ENCODE results near the gene SKOR1. TPM values are rescaled to one million over a fixed set of nuclear protein-coding genes. Genes with fewer than 3 reads are reported as not detected.

The SKOR1 gene
- total RNA-seq, 2 donors from 2014 or later = 0.78 to 3.5 TPM

DNA sequence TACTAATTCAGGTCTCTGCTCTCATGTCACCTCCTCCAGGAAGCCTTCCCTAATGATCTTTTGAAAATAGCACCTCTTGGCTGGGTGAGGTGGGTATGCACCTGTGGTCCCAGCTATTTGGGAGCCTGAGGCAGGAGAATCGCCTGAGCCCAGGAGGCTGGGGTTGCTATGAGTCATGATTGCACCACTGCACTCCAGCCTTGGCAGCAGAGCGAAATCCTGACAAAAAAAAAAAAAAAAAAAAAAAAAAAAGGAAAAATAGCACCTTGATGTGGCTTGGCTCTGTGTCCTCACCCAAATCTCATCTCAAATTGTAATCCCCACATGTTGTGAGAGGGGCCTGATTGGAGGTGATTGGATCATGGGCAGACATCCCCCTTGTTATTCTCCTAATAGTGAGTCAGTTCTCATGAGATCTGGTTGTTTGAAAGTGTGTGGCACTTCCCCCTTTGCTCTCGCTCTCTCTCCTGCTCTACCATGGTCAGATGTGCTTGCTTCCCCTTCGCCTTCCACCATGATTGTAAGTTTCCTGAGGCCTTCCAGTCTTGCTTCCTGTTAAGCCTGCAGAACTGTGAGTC, 25.8 kb downstream of the SKOR1 start:
- DNase-seq (ENCODE audit: low spot score) (no peak), ATAC-seq (ENCODE audit: insufficient number of reproducible peaks, low FRiP score, low read depth) (no peak)
- no peaks in the 10 kb centered on the region for H3K27me3 ChIP-seq (replicated peaks; ENCODE audit: insufficient read depth)
- H3K4me3 ChIP-seq = no peak overlapping the region
- no peaks in the 10 kb centered on the region for H3K36me3 ChIP-seq
- H3K4me1 ChIP-seq (ENCODE audit: control insufficient read depth in 1 of 2, low read depth in 2 of 2) = no peaks in the 10 kb centered on the region
- TF ChIP-seq, protein P1, sequence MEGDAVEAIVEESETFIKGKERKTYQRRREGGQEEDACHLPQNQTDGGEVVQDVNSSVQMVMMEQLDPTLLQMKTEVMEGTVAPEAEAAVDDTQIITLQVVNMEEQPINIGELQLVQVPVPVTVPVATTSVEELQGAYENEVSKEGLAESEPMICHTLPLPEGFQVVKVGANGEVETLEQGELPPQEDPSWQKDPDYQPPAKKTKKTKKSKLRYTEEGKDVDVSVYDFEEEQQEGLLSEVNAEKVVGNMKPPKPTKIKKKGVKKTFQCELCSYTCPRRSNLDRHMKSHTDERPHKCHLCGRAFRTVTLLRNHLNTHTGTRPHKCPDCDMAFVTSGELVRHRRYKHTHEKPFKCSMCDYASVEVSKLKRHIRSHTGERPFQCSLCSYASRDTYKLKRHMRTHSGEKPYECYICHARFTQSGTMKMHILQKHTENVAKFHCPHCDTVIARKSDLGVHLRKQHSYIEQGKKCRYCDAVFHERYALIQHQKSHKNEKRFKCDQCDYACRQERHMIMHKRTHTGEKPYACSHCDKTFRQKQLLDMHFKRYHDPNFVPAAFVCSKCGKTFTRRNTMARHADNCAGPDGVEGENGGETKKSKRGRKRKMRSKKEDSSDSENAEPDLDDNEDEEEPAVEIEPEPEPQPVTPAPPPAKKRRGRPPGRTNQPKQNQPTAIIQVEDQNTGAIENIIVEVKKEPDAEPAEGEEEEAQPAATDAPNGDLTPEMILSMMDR (IDR thresholded peaks at IDR 0.05) = no peak
- H3K27ac ChIP-seq = no peak overlapping the region
- H3K9me3 ChIP-seq = no peaks in the 10 kb centered on the region

DNA sequence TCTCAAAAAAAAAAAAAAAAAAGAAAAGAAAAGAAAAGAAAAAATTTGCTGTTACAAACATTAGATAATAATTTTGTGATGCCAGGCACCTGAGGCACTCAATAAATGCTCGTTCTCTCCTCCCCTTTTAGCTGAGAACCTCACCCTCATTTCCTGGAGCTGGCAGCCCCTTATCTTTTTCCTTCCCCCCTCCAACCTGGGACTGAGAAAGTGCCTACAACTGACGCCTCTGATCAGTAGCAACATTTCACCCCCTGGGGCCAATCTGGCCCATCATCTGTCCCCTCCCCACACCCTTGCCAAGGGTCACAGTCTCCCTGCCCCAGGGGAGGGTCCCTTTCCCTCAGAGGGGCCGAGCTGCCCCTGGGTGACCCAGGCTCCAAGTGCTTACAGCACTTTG, 27.1 kb downstream of the SKOR1 start:
- Histone ChIP-seq H3K27me3 (replicated peaks; ENCODE audit: insufficient read depth) (no peaks in the 10 kb centered on the region), H3K4me3 (no peak overlapping the region), H3K36me3 (no peaks in the 10 kb centered on the region), H3K27ac (no peak overlapping the region), H3K4me1 (ENCODE audit: control insufficient read depth in 1 of 2, low read depth in 2 of 2) (no peaks in the 10 kb centered on the region), H3K9me3 (no peaks in the 10 kb centered on the region)
- ATAC-seq (ENCODE audit: insufficient number of reproducible peaks, low FRiP score, low read depth) (no peak), DNase-seq (ENCODE audit: low spot score) (no peak)
- TF ChIP-seq, protein P1 (IDR thresholded peaks at IDR 0.05) = no peak

DNA sequence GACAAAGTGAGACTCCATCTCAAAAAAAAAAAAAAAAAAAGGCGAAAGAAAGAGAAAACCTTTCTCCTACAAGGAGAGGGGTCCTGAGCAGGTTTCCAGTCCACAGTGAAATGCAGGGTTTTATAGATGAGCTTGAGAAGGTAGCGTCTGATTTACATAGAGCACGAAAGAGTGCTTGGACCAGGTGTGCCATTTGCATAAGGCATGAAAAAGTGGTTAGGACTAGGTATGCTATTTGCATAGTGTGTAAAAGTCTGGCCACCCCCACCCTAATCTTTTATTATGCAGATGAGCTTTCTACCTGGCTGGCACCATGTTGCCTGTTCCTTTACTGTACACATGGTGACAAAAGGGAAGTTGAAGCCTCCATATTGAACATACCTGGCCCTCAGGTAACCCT, 28.1 kb downstream of the SKOR1 start:
- no peaks in the 10 kb centered on the region for H3K36me3 ChIP-seq
- H3K4me3 ChIP-seq = no peak overlapping the region
- no peak overlapping the region for H3K27ac ChIP-seq
- no peaks in the 10 kb centered on the region for H3K9me3 ChIP-seq
- no peaks in the 10 kb centered on the region for H3K27me3 ChIP-seq (replicated peaks; ENCODE audit: insufficient read depth)
- ATAC-seq (ENCODE audit: insufficient number of reproducible peaks, low FRiP score, low read depth) = no peak
- DNase-seq (ENCODE audit: low spot score) = no peak
- no peaks in the 10 kb centered on the region for H3K4me1 ChIP-seq (ENCODE audit: control insufficient read depth in 1 of 2, low read depth in 2 of 2)
- TF ChIP-seq, protein P1 (IDR thresholded peaks at IDR 0.05) = no peak

DNA sequence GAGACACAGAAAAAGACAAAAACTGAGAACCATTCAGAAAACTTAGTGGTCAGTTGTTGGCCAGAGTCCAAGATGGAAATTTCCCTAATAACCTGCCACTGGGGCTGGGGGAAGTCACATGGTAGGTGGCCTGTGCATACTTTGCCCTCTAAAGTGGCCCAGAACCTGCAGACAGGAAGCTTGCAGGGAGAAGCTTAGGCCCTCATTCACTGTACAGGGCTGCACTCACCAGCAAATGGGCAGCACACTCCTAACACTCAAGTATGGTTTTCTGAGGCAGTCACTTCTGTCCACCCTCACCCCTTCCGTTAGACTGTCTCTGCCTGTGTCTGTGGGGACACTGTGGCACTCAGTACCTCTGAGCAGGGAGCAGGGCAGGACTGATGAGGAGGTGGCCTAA, 29.0 kb downstream of the SKOR1 start:
- H3K4me1 ChIP-seq (ENCODE audit: control insufficient read depth in 1 of 2, low read depth in 2 of 2) = no peaks in the 10 kb centered on the region
- no peak overlapping the region for H3K27ac ChIP-seq
- no peaks in the 10 kb centered on the region for H3K36me3 ChIP-seq
- ATAC-seq (ENCODE audit: insufficient number of reproducible peaks, low FRiP score, low read depth) (no peak), DNase-seq (ENCODE audit: low spot score) (no peak)
- no peak overlapping the region for H3K4me3 ChIP-seq
- TF ChIP-seq, protein P1 (IDR thresholded peaks at IDR 0.05) = no peak
- H3K9me3 ChIP-seq = no peaks in the 10 kb centered on the region
- H3K27me3 ChIP-seq (replicated peaks; ENCODE audit: insufficient read depth) = no peaks in the 10 kb centered on the region

DNA sequence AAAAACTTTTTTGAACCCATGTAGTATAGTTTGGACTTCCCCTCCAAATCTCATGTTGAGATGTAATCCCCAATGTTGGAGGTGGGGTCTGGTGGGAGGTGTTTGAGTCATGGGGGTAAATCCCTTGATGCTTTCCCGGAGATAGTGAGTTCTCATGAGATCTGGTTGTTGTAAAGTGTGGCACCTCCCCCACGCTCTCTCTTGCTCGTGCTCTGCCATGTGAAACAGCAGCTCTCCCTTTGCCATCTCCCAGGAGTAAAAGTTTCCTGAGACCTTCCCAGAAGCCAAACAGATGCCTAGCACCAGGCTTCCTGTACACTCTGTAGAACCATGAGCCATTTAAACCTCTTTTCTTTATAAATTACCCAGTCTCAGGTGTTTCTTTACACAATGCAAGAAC, 30.5 kb downstream of the SKOR1 start:
- Histone ChIP-seq H3K27ac (no peak overlapping the region), H3K9me3 (no peaks in the 10 kb centered on the region), H3K27me3 (replicated peaks; ENCODE audit: insufficient read depth) (no peaks in the 10 kb centered on the region), H3K36me3 (no peaks in the 10 kb centered on the region), H3K4me1 (ENCODE audit: control insufficient read depth in 1 of 2, low read depth in 2 of 2) (no peaks in the 10 kb centered on the region), H3K4me3 (no peak overlapping the region)
- TF ChIP-seq, protein P1 (IDR thresholded peaks at IDR 0.05) = no peak
- ATAC-seq (ENCODE audit: insufficient number of reproducible peaks, low FRiP score, low read depth) = no peak
- no peak for DNase-seq (ENCODE audit: low spot score)

All from thoracic aorta (tissue), 2 donors.